Putamen (tissue), 1 donor: ENCODE measurements around the gene RBM38.

Source experiments
- DNase-seq: peaks from one replicate; pipeline ENCODE4 v3.0.0-alpha.2; 2016; ENCODE audit warnings: low spot score

RBM38 gene

GRCh38 chr20:57374931-57375651 lies 16.1 kb upstream of the RBM38 start:
- DNase-seq: no peak

DNA sequence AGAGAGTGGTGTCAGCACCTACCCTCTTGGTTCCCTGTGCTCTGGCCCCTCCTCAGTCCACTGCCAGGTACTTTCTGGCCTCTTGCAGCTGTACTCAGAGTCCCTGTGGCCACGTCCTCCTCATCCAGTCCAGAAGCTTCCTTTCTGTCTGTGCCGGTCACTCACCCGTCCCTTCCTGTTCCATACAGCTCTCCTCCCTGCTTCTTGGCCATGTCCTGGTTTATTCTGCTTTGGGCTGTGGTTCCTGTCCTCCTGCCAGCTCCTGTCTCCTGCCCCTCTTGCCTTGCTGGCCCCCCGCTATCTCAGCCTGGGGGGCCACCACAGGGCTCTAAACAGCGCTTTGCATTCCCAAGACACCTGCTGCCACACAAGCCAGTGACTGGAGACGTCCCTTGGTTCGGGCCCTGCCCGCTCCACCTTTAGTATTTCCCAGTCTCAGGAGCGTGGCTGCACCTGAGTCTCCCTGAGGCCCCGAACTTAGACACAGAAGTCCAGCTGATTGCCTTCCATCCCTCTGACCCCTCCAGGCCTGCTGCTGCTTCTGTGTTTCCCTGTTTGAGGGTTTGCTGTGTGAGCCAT lies 15.5 kb upstream of the RBM38 start:
- DNase-seq: no peak

- DNase-seq: no peak
Observed at GRCh38 chr20:57377350-57377749, 13.8 kb upstream of the RBM38 start.

DNA sequence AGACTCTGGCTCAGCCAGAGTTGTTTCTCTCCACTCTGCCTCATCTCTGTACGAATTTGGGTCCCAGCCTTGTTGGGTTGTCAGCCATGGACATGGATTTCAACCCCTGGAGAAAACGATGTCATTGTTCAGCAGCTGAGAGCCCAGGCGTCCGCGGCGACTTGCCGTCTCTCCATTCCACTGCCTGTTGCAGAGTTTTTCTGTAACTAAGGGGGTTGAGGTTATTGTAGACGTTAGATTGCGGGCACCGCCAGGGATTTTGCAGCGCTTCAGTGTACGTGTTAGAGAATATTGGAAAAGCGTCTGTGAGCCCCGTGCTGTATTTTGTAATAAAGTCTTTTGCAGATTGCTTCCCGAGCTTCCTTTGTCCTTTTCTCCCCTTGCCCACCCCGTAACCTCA lies 13.1 kb upstream of the RBM38 start:
- no peak for DNase-seq

DNA sequence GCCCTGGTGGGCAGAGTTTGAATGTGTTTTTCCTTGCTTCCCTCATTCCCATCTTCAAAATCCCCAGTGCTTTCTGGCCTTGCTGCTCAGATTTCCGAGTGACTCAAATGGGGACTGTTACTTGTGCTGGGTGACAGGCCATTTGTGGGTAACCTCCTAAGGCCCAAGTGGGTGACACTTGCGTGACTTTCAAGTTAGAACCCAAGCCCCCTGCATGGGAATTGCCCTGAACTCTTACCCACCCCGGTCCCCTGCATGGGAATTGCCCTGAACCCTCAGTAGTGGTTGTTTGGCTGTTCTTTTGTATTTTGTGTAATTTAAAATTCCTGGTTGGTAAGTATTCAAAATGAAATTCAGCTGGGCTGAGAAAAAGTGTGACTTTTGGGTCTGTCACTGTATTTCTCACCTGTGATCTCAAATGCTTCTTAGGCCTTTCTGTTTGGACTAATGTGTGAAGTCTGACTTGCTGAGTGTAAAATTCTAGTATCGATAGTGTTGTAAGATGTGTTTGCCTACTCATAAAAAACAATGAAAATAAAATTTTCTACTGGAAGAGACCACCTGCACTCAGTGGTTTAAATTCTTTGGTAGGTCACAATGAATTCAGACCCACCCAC lies 12.4 kb upstream of the RBM38 start:
- DNase-seq: no peak

DNA sequence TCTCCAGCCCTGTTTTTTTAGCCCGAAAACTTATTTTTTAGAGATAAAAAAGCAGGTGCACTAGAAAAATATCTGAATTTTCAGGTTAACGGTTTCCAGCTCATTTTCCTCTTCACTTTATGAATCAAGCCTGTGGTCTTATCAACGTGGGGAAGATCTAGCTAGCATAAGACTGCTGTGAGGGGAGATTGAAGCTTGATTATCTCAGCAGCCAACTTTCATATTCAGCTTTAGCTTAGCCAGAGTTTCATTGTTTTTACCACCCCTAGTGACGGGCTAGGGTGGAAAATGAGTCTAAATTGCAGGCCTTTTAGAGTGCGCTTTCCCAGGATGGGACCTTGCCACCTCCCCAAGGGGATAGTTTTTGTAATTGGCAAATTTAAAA lies 11.9 kb upstream of the RBM38 start:
- DNase-seq: no peak

DNA sequence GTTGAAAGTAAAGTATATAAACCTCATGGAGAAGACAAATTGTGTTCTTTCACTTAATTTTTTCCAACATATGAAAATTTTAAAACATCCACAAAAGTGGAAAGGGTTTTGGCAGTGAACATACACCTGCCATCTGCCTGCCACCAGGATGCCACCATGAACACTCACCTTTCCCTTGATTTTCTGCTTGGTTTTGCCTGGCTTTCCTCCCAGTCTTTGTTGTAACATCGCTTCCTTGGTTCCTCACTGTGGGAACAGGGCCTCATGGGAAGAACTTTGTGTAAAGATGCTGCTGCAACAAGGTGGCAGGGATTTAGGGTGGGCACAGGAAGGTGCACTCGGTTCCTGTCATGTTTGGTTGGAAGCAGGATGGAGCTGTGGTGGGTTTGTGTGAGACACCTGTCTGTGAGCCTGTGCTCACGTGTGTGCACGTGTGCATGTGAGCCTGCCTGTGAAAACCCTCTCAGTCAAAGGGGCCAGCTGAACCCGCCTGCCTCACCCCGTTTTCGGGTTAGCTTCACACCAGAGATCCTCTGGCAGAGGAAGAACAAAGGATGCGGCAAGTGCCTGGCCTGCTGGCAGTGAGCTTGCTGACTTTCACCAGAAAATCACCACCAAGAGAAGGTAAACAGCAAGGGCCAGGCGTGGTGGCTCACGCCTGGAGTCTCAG lies 11.0 kb upstream of the RBM38 start:
- DNase-seq: no peak

DNA sequence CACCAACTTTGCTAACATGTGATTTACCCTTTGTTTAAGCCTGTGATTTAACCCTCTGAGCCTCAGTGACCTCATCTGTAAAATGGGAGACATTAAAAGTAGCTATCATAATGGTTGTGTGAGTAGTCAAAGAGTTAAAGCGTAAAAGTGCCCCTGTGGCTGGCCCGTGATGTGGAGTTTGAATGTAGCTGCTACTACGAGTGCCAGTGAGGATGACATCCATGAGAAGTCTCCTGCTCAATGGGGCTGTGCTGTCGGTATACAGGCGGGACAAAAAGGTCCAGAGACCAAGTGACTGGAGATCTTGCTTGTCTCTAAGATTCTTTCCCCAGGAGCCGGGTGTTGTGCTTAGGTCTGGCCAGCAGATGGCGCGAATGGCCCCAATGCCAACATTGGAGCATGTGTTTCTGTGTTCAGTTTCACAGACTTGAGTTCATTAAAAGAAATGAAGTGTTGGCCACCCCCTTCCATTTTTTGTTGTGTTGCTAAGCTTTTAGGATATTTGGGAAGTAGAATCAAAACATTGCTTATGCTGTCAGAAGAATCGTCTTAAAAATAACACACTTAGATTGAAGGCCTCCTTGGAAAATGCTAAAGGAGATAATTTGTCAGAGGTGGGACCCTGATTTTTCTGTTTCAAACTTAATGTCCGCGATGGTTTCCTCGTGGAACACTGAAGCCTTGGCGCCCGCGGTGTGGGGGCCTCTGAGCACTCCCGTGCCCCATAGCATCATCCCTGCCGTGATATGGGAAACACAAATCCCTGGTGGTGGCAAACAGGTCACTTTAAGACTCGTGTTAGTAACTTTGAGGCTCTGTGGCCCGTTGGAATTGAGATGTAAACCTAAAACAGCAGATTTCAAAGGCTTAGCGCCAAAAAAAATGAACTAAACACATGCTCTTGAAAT lies 9.3 kb upstream of the RBM38 start:
- DNase-seq: peak; percentile 76

DNA sequence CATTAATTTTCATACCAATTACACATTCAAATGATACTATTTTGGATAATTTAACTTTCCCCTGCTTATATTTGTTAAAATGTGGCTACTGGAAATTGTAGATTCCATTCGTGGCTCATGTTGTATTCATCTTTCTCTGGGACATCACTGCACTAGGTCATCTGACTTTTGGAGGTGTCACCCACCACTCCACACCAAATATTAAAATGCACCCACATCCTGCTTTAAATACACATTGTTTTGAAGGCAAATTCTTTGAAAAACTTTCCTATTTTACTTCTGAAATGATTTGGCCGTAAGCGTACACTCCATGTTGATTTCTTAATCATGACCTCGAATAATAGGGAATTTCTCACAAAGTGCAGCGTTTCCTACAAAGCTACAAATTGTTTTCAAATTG lies 8.7 kb upstream of the RBM38 start:
- DNase-seq: no peak

- DNase-seq: no peak
Observed at GRCh38 chr20:57383447-57384347, 7.5 kb upstream of the RBM38 start.

DNA sequence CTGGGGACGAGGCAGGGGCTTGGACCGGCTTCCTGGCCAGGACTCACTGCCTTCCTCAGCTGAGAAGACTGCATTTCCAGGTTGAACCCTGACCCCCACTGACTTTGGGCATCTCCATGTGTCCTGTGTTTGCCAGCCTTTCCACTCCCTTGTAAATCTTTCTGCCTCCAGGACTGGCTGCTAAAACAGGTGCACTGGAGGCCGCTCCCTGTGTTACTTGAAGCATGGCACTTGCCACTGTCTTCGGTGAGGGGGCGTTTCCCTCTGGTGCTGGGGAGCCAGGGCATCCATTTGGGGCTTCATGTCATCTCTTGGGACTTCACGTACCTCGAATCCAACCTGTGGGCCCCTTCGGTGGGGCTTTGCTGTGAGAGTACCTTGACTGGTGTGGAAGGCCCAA lies 6.7 kb upstream of the RBM38 start:
- DNase-seq: no peak

DNA sequence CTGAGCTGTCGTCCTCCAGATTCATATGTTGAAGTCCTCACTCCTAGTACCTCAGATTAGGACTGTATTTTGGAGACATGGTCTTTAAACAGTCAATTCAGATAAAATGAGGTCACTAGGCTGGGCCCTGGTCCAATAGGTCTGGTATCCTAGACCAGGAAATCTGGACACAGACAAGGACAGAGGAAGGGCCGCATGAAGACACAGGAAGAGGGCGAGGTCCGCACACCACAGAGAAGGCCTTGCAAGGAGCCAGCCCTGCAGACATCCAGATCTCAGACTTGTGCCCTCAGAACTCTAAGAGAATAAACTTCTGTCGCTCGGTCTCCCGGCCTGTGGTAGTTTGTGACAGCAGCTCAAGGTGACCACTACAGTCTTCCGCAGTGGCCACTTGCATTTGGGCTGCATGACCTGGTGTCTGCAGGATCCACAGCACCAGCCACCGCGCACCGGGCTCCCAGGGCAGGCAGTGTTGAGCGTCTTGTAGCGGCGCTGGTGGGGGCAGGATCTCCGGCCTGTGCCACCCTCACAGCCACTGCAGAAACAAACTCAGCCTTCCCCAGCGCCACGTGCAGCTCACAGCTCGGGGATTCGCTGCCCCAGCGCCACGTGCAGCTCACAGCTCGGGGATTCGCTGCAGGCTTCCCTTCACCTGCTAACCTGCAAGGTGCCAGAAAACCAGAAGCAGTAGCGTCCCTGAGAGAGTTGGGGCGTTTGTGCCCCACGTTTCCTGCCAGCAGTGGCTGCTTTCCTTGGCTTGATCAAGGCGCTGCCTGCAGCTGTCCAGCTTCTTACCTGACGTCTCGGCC lies 6.0 kb upstream of the RBM38 start:
- DNase-seq: no peak

DNA sequence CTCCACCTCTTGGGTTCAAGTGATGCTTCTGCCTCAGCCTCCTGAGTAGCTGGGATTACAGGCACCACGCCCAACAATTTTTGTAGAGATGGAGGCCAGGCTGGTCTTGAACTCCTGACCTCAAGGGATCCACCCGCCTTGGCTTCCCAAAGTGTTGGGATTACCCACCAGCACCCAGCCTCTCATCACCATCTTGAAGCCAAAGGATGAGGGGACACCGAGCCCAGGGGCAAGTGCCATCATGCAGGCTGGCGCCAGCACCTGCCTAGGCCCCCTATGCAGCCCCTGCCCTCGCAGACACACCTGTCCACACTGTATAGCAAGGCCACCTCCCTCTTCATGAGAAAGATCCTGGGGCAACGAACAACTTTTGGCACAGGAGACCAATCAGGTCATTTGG lies 5.3 kb upstream of the RBM38 start:
- DNase-seq: no peak

DNA sequence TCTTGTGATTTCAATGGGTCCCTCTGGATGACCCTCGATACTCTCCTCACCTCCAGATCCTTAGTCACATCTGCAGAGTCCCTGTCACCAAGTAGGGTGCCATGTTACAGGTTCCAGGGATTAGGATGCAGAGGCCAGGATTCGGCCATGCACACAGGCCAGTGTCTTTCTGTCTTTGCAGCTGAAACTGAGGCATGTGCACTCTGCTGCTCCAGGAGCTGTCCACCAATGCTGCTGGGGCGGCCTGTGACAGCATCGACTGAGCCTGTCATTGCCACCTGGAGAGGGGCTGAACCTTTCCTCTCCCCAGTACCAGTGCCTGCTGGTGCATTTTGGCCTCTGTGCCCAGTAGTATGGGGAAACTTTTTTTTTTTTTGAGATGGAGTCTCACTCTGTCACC lies 4.4 kb upstream of the RBM38 start:
- DNase-seq: no peak

- no peak for DNase-seq
Observed at GRCh38 chr20:57387463-57387862, 3.7 kb upstream of the RBM38 start.

DNA sequence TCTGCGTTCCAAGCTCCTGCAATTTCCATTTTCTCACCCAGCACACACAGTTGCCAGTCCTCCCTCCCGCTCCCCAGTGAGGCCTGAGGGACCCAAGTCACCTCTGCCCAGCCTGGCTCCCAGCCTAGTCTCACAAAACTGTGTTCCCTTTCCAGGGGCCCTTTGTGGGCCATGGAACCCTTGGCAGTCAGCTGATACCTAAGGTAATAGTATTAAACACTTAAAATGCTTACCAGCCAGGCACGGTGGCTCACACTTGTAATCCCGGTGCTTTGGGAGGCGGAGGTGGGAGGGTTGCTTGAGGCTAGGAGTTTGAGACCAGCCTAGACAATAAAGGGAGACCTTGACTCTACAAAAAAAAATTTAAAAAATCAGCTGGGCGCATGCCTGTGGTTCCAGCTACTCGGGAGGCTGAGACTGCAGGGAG lies 3.2 kb upstream of the RBM38 start:
- no peak for DNase-seq

DNA sequence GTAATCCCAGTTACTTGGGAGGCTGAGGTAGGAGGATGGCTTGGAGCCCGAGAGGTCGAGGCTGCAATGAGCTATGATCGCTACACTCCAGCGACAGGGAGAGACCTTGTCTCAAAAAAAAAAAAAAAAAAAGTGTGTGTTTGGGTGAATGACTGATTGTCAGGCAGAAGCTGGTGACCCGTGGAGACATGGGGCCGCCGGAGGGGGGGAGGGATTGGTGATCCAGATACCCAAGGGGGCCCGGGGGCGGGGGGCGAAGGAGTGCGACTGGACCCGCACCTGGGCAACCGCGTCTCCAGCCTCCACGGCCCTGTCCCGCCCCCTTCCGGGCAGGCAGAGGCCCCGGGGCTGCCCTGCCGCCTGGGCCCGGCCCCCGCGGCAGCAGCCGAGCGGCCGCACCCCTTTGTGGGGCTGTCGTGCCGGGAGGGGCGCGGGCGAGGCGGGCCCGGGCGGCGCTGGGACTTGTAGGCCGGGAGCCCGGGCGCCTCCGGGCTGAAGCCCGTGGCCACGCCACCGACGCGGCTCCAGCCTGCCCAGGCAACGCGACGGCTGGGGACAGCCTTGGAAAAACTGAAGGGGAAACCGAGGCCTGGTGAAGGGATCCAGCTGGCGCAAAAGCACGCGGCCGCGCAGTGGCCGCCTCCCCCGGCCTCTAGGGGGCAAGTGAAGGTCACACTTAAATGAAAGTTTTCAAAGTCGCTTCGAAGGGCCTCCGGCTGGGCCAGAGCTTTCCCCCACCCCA lies 2.1 kb upstream of the RBM38 start:
- peak; percentile 75 for DNase-seq

DNA sequence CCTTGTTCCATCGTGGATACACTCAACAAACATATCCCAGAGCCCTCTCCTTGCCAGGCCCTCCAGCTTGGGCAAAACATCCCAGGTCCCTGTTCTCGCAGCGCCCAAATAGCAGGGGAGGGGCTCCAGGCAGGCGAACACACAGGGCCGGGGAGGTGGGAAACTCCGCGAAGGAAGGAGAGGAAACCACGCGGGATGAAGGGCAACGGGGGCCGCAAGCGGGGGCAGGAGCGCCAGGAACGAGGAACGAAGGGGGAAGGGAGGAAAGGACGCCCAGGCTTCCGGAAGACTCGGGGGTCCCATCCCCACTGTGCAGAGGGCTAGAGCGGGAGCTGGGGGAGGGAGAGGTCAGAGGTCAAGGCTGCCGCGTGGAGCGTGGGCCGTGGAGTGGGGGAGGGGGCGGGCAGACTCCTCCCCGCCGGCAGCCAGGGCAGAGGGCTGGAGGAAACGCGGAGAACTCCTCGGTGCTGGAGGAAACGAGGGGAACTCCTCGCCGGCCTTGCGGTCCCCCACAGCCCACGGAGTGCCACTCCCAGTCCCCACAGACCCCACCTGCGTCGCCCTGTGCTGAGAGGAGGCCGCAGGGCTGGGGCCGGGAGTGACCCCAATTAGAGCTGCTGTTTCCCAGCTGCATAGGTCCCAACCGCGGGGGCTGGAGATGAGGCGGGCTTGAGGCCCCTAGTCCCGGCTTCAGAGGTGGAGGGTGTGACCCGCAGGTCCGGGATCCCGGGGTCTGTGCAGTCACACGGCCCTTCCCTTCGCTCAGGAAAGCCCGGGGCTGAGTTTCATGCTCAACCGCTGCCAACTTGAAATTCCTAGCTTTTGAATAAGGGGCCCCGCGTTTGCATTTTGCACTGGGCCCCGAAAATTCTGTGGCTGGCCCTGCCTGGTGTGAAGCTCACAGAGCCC lies 1.2 kb upstream of the RBM38 start:
- no peak for DNase-seq
